Left lung (tissue), 10 donors: Measurements from ENCODE around the gene C4A. TPM values are rescaled to one million over a fixed set of nuclear protein-coding genes. Genes with fewer than 3 reads are reported as not detected.

Experiments used
- ATAC-seq: fragments of 200-7000 bp; cut with Tn5 transposase; one replicate; pipeline ENCODE4 v1.9.1; 2020; ENCODE audit warnings: moderate library complexity
- DNase-seq, 4 donors: peaks; one replicate each; pipeline ENCODE4 v3.0.0-alpha.2; 2013 to 2020
- H3K27ac ChIP-seq, 2 donors: fragments of 200-600 bp; sonication (generic) in 1 of 2; one replicate each; pipeline versions ENCODE4 v1.5.0 to v1.8.0; 2020 to 2021
- H3K27me3 ChIP-seq, 2 donors: fragments of 200-600 bp; sonication (generic) in 1 of 2; one replicate each; pipeline versions ENCODE4 v1.5.0 to v1.8.0; 2020 to 2021
- H3K36me3 ChIP-seq, 2 donors: fragments of 200-600 bp; sonication (generic) in 1 of 2; one replicate each; pipeline versions ENCODE4 v1.5.0 to v1.8.0; 2020 to 2021
- H3K4me1 ChIP-seq, 2 donors: fragments of 200-600 bp; one replicate each; pipeline ENCODE4 v1.8.0; 2021
- H3K4me3 ChIP-seq, 2 donors: fragments of 200-600 bp; sonication (generic) in 1 of 2; one replicate each; pipeline versions ENCODE4 v1.5.0 to v1.8.0; 2020 to 2021; ENCODE audit warnings: mild to moderate bottlenecking in 1 of 2
- H3K9me3 ChIP-seq, 2 donors: fragments of 200-600 bp; sonication (generic) in 1 of 2; one replicate each; pipeline versions ENCODE4 v1.5.0 to v1.8.0; 2020 to 2021
- CTCF ChIP-seq, 2 donors: fragments of 200-600 bp; sonication (generic) in 1 of 2; IDR thresholded peaks; one replicate each; pipeline versions ENCODE4 v1.5.0 to v1.8.0; 2021; ENCODE audit warnings: antibody characterized with exemption in 2 of 2
- intact Hi-C, 2 donors: fragments of 100-400 bp; cut with DNase I; formaldehyde crosslinking; loops; one replicate each; pipeline versions ENCODE4 v1.11.2 to v1.14.2; 2022
- polyA plus RNA-seq, 6 donors: library from polyadenylated mRNA; unstranded; fragments of 120-200 nt; gene quantifications; one replicate each; pipeline ENCODE4 v1.2.1, GENCODE V29; 2013; ENCODE audit not compliant: insufficient read length in 6 of 6
- total RNA-seq, 2 donors: library from RNA; stranded (reverse); fragmentation: NEBNext Ultra II Directional; extraction: Animal tissue kit (Norgen Biotek cat#: 25700); gene quantifications; one replicate each; pipeline ENCODE4 v1.2.1, GENCODE V29; 2021
- donor health status: DM: no; HTN: yes; CAD: no.
- donor health status: DM: no; HTN: no; CAD: no.

The C4A gene
- total and polyA plus RNA-seq, 8 donors: 5.9 to 124 (median 10.3) TPM

GRCh38 chr6:31958412-31958740, 23.5 kb upstream of the C4A start:
- intact Hi-C loops: loop anchor here in 1 of 2 donors (10.0 kb wide), 1 partner anchor 284 kb away; no protein-coding TSS in a partner anchor
- peak overlapping the region; percentile 56 to 85 for H3K27ac ChIP-seq
- peak; percentile 4 for ATAC-seq
- no peaks in the 10 kb centered on the region for H3K9me3 ChIP-seq
- peak overlapping the region; percentile 66 to 97 for H3K4me3 ChIP-seq
- H3K36me3 ChIP-seq: peaks cover 0 to 71% of the 10 kb centered on the region in 2 donors
- DNase-seq: peak in 1 of 4 donors; percentile 39
- no peak for TF ChIP-seq CTCF (IDR thresholded peaks at IDR 0.05)
- no peaks in the 10 kb centered on the region for H3K27me3 ChIP-seq
- H3K4me1 ChIP-seq: peaks cover 13 to 32% of the 10 kb centered on the region in 2 donors

- peaks cover 13 to 32% of the 10 kb centered on the region in 2 donors for H3K4me1 ChIP-seq
- no peaks in the 10 kb centered on the region for H3K27me3 ChIP-seq
- no peaks in the 10 kb centered on the region for H3K9me3 ChIP-seq
- peaks cover 0 to 71% of the 10 kb centered on the region in 2 donors for H3K36me3 ChIP-seq
- DNase-seq (peak; percentile 96 to 99 (median 99)), ATAC-seq (peak; percentile 100)
- H3K27ac ChIP-seq: peak within 1 kb of the TSS; percentile 82 to 85
- intact Hi-C loops: loop anchor here in 1 of 2 donors (10.0 kb wide), 1 partner anchor 284 kb away; no protein-coding TSS in a partner anchor
- TF ChIP-seq CTCF (IDR thresholded peaks at IDR 0.05): peak in 1 of 2 donors; percentile 13
- peak within 1 kb of the TSS; percentile 66 to 97 for H3K4me3 ChIP-seq
Measured at GRCh38 chr6:31958741-31959739, 22.8 kb upstream of the C4A start, which contains the start of the genes NELFE and SKIC2. NELFE (minus strand) TSS chr6:31958971; CDS start chr6:31958446, 525 bp downstream. SKIC2 (plus strand) TSS chr6:31959175; CDS start chr6:31959193, 18 bp downstream.

- Histone ChIP-seq H3K36me3 (peaks cover 0 to 71% of the 10 kb centered on the region in 2 donors), H3K27ac (no peak overlapping the region), H3K27me3 (no peaks in the 10 kb centered on the region), H3K4me3 (no peak overlapping the region), H3K4me1 (peaks cover 13 to 32% of the 10 kb centered on the region in 2 donors), H3K9me3 (no peaks in the 10 kb centered on the region)
- intact Hi-C loops: no loop called here
- no peak for ATAC-seq
- DNase-seq: peak in 1 of 4 donors; percentile 71
- TF ChIP-seq CTCF (IDR thresholded peaks at IDR 0.05): no peak
Measured at GRCh38 chr6:31961616-31962015, 20.2 kb upstream of the C4A start.

GRCh38 chr6:31963921-31964320, 17.9 kb upstream of the C4A start:
- Histone ChIP-seq H3K27ac (no peak overlapping the region), H3K36me3 (peaks cover 0 to 89% of the 10 kb centered on the region in 2 donors), H3K9me3 (no peaks in the 10 kb centered on the region), H3K27me3 (no peaks in the 10 kb centered on the region), H3K4me1 (peaks cover 6 to 14% of the 10 kb centered on the region in 2 donors), H3K4me3 (no peak overlapping the region)
- intact Hi-C loops: no loop called here
- no peak for DNase-seq
- no peak for ATAC-seq
- TF ChIP-seq CTCF (IDR thresholded peaks at IDR 0.05): no peak

- Histone ChIP-seq H3K36me3 (peaks cover 0 to 99% of the 10 kb centered on the region in 2 donors), H3K9me3 (no peaks in the 10 kb centered on the region), H3K27me3 (no peaks in the 10 kb centered on the region), H3K27ac (no peak overlapping the region), H3K4me1 (peaks cover 4 to 13% of the 10 kb centered on the region in 2 donors), H3K4me3 (no peak overlapping the region)
- intact Hi-C loops: no loop called here
- TF ChIP-seq CTCF (IDR thresholded peaks at IDR 0.05): no peak
- no peak for ATAC-seq
- DNase-seq: no peak
Measured at GRCh38 chr6:31965700-31966099, 16.2 kb upstream of the C4A start.
